WTC11 (cell line): ENCODE measurements around the gene DLGAP3. TPM values are rescaled to one million over a fixed set of nuclear protein-coding genes. Genes with fewer than 3 reads are reported as not detected.

ENCODE experiments used
- ATAC-seq: fragments of 200-7000 bp; cut with Tn5 transposase; 2 replicates; pipeline ENCODE4 v1.10.0; 2021; ENCODE audit warnings: mild to moderate bottlenecking, moderate library complexity
- CTCF ChIA-PET: fragments of 300-600 bp; sonication (Branson Sonifier 250); formaldehyde crosslinking; loops from one replicate; lab custom pipeline; 2021; ENCODE audit warnings: antibody characterized with exemption; lab: Charles Lee
- POLR2A ChIA-PET: fragments of 350-600 bp; sonication (Branson Sonifier 250); formaldehyde crosslinking; loops from one replicate; lab custom pipeline; 2021; ENCODE audit warnings: antibody characterized with exemption; lab: Charles Lee
- DNase-seq: peaks from one replicate; pipeline ENCODE4 v3.0.0; 2021; ENCODE audit warnings: low spot score
- H3K27ac Mint-ChIP-seq: 2 replicates; pipeline ENCODE4 v1.8.0; 2021; ENCODE audit warnings: mixed read lengths
- H3K27me3 Mint-ChIP-seq: 2 replicates; pipeline ENCODE4 v1.8.0; 2021; ENCODE audit warnings: low read depth, mild to moderate bottlenecking, moderate library complexity, mixed read lengths
- H3K36me3 Mint-ChIP-seq: 2 replicates; pipeline ENCODE4 v1.8.0; 2021; ENCODE audit warnings: mixed read lengths
- H3K4me1 Mint-ChIP-seq: 2 replicates; pipeline ENCODE4 v1.8.0; 2022; ENCODE audit warnings: mixed read lengths
- H3K4me3 Mint-ChIP-seq: 2 replicates; pipeline ENCODE4 v1.8.0; 2021; ENCODE audit warnings: mild to moderate bottlenecking, moderate library complexity, mixed read lengths
- H3K9me3 Mint-ChIP-seq: 2 replicates; pipeline ENCODE4 v1.8.0; 2021; ENCODE audit warnings: mixed read lengths
- ATF2 ChIP-seq: sonication (generic); formaldehyde crosslinking; IDR thresholded peaks from 2 replicates; pipeline ENCODE4 v1.8.1; 2022; ENCODE audit warnings: low read depth, missing genetic modification reagents, borderline replicate concordance
- CREM ChIP-seq: sonication (generic); formaldehyde crosslinking; IDR thresholded peaks from 2 replicates; pipeline ENCODE4 v1.8.1; 2022; ENCODE audit warnings: mild to moderate bottlenecking, missing genetic modification reagents, moderate library complexity
- CTCF ChIP-seq: fragments of 200-600 bp; IDR thresholded peaks from 2 replicates; pipeline ENCODE4 v1.8.0; 2022; ENCODE audit warnings: antibody characterized with exemption
- E2F1 ChIP-seq: sonication (generic); formaldehyde crosslinking; IDR thresholded peaks from 2 replicates; pipeline ENCODE4 v1.8.0; 2022; ENCODE audit warnings: mild to moderate bottlenecking, missing genetic modification reagents
- EMX1 ChIP-seq: fragments of 250-450 bp; sonication (Bioruptor Pico); IDR thresholded peaks from 2 replicates; pipeline ENCODE4 v1.8.0; 2021; ENCODE audit warnings: mild to moderate bottlenecking
- HMGXB4 ChIP-seq: sonication (generic); formaldehyde crosslinking; IDR thresholded peaks from 2 replicates; pipeline ENCODE4 v1.8.1; 2023; ENCODE audit warnings: mild to moderate bottlenecking, moderate library complexity, missing genetic modification reagents
- IRF1 ChIP-seq: sonication (generic); formaldehyde crosslinking; IDR thresholded peaks from 2 replicates; pipeline ENCODE4 v1.8.0; 2023; ENCODE audit warnings: missing genetic modification reagents
- MAX ChIP-seq: sonication (generic); formaldehyde crosslinking; IDR thresholded peaks from 2 replicates; pipeline ENCODE4 v1.8.0; 2022; ENCODE audit warnings: mild to moderate bottlenecking, missing genetic modification reagents
- NFE2L1 ChIP-seq: sonication (generic); formaldehyde crosslinking; IDR thresholded peaks from 2 replicates; pipeline ENCODE4 v1.8.1; 2023; ENCODE audit warnings: missing genetic modification reagents
- NR3C1 ChIP-seq: sonication (generic); formaldehyde crosslinking; conservative IDR thresholded peaks from 2 replicates; pipeline ENCODE4 v1.8.1; 2023; ENCODE audit warnings: low read depth, mild to moderate bottlenecking, missing genetic modification reagents
- PRDM15 ChIP-seq: sonication (generic); formaldehyde crosslinking; IDR thresholded peaks from 2 replicates; pipeline ENCODE4 v1.8.0; 2022; ENCODE audit warnings: missing genetic modification reagents
- SMAD3 ChIP-seq: sonication (generic); formaldehyde crosslinking; IDR thresholded peaks from 2 replicates; pipeline ENCODE4 v1.8.0; 2022; ENCODE audit warnings: missing genetic modification reagents, mild to moderate bottlenecking, borderline replicate concordance
- SOX15 ChIP-seq: fragments of 250-450 bp; sonication (Bioruptor Pico); IDR thresholded peaks from 2 replicates; pipeline ENCODE4 v1.9.0; 2021; ENCODE audit warnings: mild to moderate bottlenecking
- SP1 ChIP-seq: sonication (generic); formaldehyde crosslinking; conservative IDR thresholded peaks from 2 replicates; pipeline ENCODE4 v1.8.1; 2022; ENCODE audit warnings: missing genetic modification reagents
- USF1 ChIP-seq: sonication (generic); formaldehyde crosslinking; IDR thresholded peaks from 2 replicates; pipeline ENCODE4 v1.8.0; 2022; ENCODE audit warnings: mild to moderate bottlenecking, missing genetic modification reagents
- USF2 ChIP-seq: sonication (generic); formaldehyde crosslinking; IDR thresholded peaks from 2 replicates; pipeline ENCODE4 v1.8.1; 2023; ENCODE audit warnings: mild to moderate bottlenecking, missing genetic modification reagents, moderate library complexity
- ZBTB21 ChIP-seq: sonication (generic); formaldehyde crosslinking; IDR thresholded peaks from 2 replicates; pipeline ENCODE4 v1.8.1; 2023; ENCODE audit warnings: mild to moderate bottlenecking, missing genetic modification reagents, borderline replicate concordance
- ZNF138 ChIP-seq: sonication (generic); formaldehyde crosslinking; conservative IDR thresholded peaks from 2 replicates; pipeline ENCODE4 v1.8.1; 2022; ENCODE audit warnings: mild to moderate bottlenecking, moderate library complexity, missing genetic modification reagents
- ZNF232 ChIP-seq: sonication (generic); formaldehyde crosslinking; IDR thresholded peaks from 2 replicates; pipeline ENCODE4 v1.8.0; 2022; ENCODE audit warnings: mild to moderate bottlenecking, missing genetic modification reagents
- ZNF281 ChIP-seq: sonication (generic); formaldehyde crosslinking; IDR thresholded peaks from 2 replicates; pipeline ENCODE4 v1.8.0; 2023; ENCODE audit warnings: mild to moderate bottlenecking, missing genetic modification reagents
- ZNF396 ChIP-seq: fragments of 250-450 bp; sonication (Bioruptor Pico); IDR thresholded peaks from 2 replicates; pipeline ENCODE4 v1.8.0; 2021; ENCODE audit warnings: mild to moderate bottlenecking, moderate library complexity, borderline replicate concordance
- ZNF671 ChIP-seq: fragments of 250-450 bp; sonication (Bioruptor Pico); IDR thresholded peaks from 2 replicates; pipeline ENCODE4 v1.8.0; 2021; ENCODE audit warnings: mild to moderate bottlenecking
- total RNA-seq: library from RNA; stranded (reverse); gene quantifications from 3 replicates; pipeline ENCODE4 v1.2.3, GENCODE V29; 2021

The DLGAP3 gene
- total RNA-seq, 1 experiment from 2014 or later: 11.3 TPM

- Mint-ChIP-seq H3K4me3 (peak overlapping the region; percentile 45), H3K9me3 (no peaks in the 10 kb centered on the region), H3K27ac (no peak overlapping the region), H3K27me3 (peaks cover 4% of the 10 kb centered on the region), H3K4me1 (peaks cover 39% of the 10 kb centered on the region), H3K36me3 (no peaks in the 10 kb centered on the region)
- ATAC-seq: peak; percentile 84
- CTCF ChIA-PET: interaction anchor here (0.7 to 2.8 kb wide), 8 partner anchors 8 to 133 kb away, joined by 3 to 16 read pairs (median 5); partner anchors contain the start of genes DLGAP3 and SMIM12
- POLR2A ChIA-PET: no interaction called here
- peak; percentile 76 for DNase-seq
- TF ChIP-seq ZNF396 (CRISPR knock-in tag): no peak
- TF ChIP-seq SMAD3: no peak
- TF ChIP-seq E2F1: no peak
- TF ChIP-seq EMX1 (CRISPR knock-in tag): no peak
- TF ChIP-seq MAX (CRISPR knock-in tag): peak; percentile 52; the same call in 1 of the 2 replicates
- TF ChIP-seq SP1 (CRISPR knock-in tag): peak; percentile 42; the same call in 1 of the 2 replicates
- no peak for TF ChIP-seq HMGXB4 (CRISPR knock-in tag)
- peak; percentile 91 for TF ChIP-seq USF2 (CRISPR knock-in tag)
- TF ChIP-seq NR3C1 (CRISPR knock-in tag): no peak
- TF ChIP-seq ATF2 (CRISPR knock-in tag): no peak
- TF ChIP-seq SOX15 (CRISPR knock-in tag): no peak
- no peak for TF ChIP-seq CREM (CRISPR knock-in tag)
- TF ChIP-seq ZNF671 (CRISPR knock-in tag): no peak
- TF ChIP-seq ZBTB21 (CRISPR knock-in tag): no peak
- TF ChIP-seq CTCF: no peak
- TF ChIP-seq PRDM15: no peak
- TF ChIP-seq ZNF281 (CRISPR knock-in tag): no peak
- no peak for TF ChIP-seq NFE2L1 (CRISPR knock-in tag)
- TF ChIP-seq USF1 (CRISPR knock-in tag): peak; percentile 88
- no peak for TF ChIP-seq IRF1 (CRISPR knock-in tag)
- TF ChIP-seq ZNF138: no peak
- 0 out of 2 replicates have a peak, but pooled peaks have one; percentile 23 for TF ChIP-seq ZNF232 (CRISPR knock-in tag)
These were observed 10.4 kb downstream of the DLGAP3 start for GRCh38 chr1:34918977-34919561.
